Mucosa of stomach (tissue), 1 donor: ENCODE data around the gene HGF.
A peak's percentile ranks its signal among the peaks of the same experiment; 100 is the strongest.
"Not testable (repeated sequence)": the region's sequence is repeated elsewhere in the genome, so short reads cannot be mapped to it uniquely, and the experiment has no call there.

ENCODE experiments used
- H3K27me3 ChIP-seq: one replicate; pipeline ENCODE4 v1.7.0; 2013; ENCODE audit warnings: mild to moderate bottlenecking, low read length; ENCODE audit not compliant: control insufficient read depth, insufficient read depth
- H3K36me3 ChIP-seq: one replicate; pipeline ENCODE4 v1.7.0; 2013; ENCODE audit warnings: low read length; ENCODE audit not compliant: control insufficient read depth, insufficient read depth
- H3K4me1 ChIP-seq: one replicate; pipeline ENCODE4 v1.7.0; 2013; ENCODE audit warnings: mild to moderate bottlenecking, low read length; ENCODE audit not compliant: control insufficient read depth, insufficient read depth
- H3K4me3 ChIP-seq: one replicate; pipeline ENCODE4 v1.7.0; 2013; ENCODE audit warnings: low read length
- H3K9ac ChIP-seq: one replicate; pipeline ENCODE4 v1.7.0; 2013; ENCODE audit warnings: mild to moderate bottlenecking, low read length, moderate library complexity
- H3K9me3 ChIP-seq: one replicate; pipeline ENCODE4 v1.7.0; 2013; ENCODE audit warnings: mild to moderate bottlenecking, low read length, moderate library complexity; ENCODE audit not compliant: control insufficient read depth
- donor health status: Pancreatic carcinoma.

The HGF gene

GRCh38 chr7:81769891-81770727, at the start of gene HGF:
TSS of gene HGF (minus strand) at chr7:81770047. CDS start at chr7:81769971, 76 bp downstream.
- no peaks in the 10 kb centered on the region for H3K9me3 ChIP-seq

GRCh38 chr7:81816312-81816711, 46.5 kb upstream of the HGF start:
- no peaks in the 10 kb centered on the region for H3K36me3 ChIP-seq
- H3K9me3 ChIP-seq: no peaks in the 10 kb centered on the region
- no peak overlapping the region for H3K9ac ChIP-seq

More at GRCh38 chr7:81769891-81770727, at the start of gene HGF:
- H3K4me3 ChIP-seq: no peak within 1 kb of the TSS
- H3K27me3 ChIP-seq: peaks cover 7% of the 10 kb centered on the region
- no peaks in the 10 kb centered on the region for H3K36me3 ChIP-seq
- peak within 1 kb of the TSS; percentile 22 for H3K9ac ChIP-seq
- peaks cover 3% of the 10 kb centered on the region for H3K4me1 ChIP-seq

GRCh38 chr7:81812866-81813476, 43.1 kb upstream of the HGF start:
- H3K4me1 ChIP-seq, H3K27me3 ChIP-seq, H3K4me3 ChIP-seq, H3K9ac ChIP-seq, H3K9me3 ChIP-seq, H3K36me3 ChIP-seq: not testable (repeated sequence)

More at GRCh38 chr7:81816312-81816711, 46.5 kb upstream of the HGF start:
- Histone ChIP-seq H3K27me3 (no peaks in the 10 kb centered on the region), H3K4me1 (peaks cover 4% of the 10 kb centered on the region), H3K4me3 (no peak overlapping the region)

- Histone ChIP-seq H3K9ac (no peak overlapping the region), H3K9me3 (no peaks in the 10 kb centered on the region), H3K27me3 (no peaks in the 10 kb centered on the region), H3K4me1 (peaks cover 4% of the 10 kb centered on the region), H3K36me3 (no peaks in the 10 kb centered on the region), H3K4me3 (no peak overlapping the region)
Observed at GRCh38 chr7:81811956-81812865, 42.4 kb upstream of the HGF start.

GRCh38 chr7:81810476-81811155, 40.8 kb upstream of the HGF start:
- no peak overlapping the region for H3K9ac ChIP-seq
- H3K36me3 ChIP-seq: no peaks in the 10 kb centered on the region
- no peaks in the 10 kb centered on the region for H3K27me3 ChIP-seq
- peaks cover 4% of the 10 kb centered on the region for H3K4me1 ChIP-seq
- no peaks in the 10 kb centered on the region for H3K9me3 ChIP-seq
- no peak overlapping the region for H3K4me3 ChIP-seq

GRCh38 chr7:81808310-81808709, 38.5 kb upstream of the HGF start:
- not testable (repeated sequence) for H3K4me1 ChIP-seq, H3K27me3 ChIP-seq, H3K4me3 ChIP-seq, H3K9ac ChIP-seq, H3K9me3 ChIP-seq, H3K36me3 ChIP-seq

- no peaks in the 10 kb centered on the region for H3K9me3 ChIP-seq
- no peak overlapping the region for H3K9ac ChIP-seq
- no peaks in the 10 kb centered on the region for H3K27me3 ChIP-seq
- no peaks in the 10 kb centered on the region for H3K36me3 ChIP-seq
- H3K4me3 ChIP-seq: no peak overlapping the region
- H3K4me1 ChIP-seq: no peaks in the 10 kb centered on the region
Observed at GRCh38 chr7:81803267-81803666, 33.4 kb upstream of the HGF start.

- Histone ChIP-seq H3K9ac (no peak overlapping the region), H3K36me3 (no peaks in the 10 kb centered on the region), H3K9me3 (no peaks in the 10 kb centered on the region), H3K27me3 (no peaks in the 10 kb centered on the region), H3K4me1 (no peaks in the 10 kb centered on the region), H3K4me3 (no peak overlapping the region)
Observed at GRCh38 chr7:81802251-81802650, 32.4 kb upstream of the HGF start.

GRCh38 chr7:81801532-81801931, 31.7 kb upstream of the HGF start:
- no peak overlapping the region for H3K4me3 ChIP-seq
- H3K27me3 ChIP-seq: no peaks in the 10 kb centered on the region
- no peaks in the 10 kb centered on the region for H3K9me3 ChIP-seq
- no peak overlapping the region for H3K9ac ChIP-seq
- no peaks in the 10 kb centered on the region for H3K4me1 ChIP-seq
- no peaks in the 10 kb centered on the region for H3K36me3 ChIP-seq

- no peak overlapping the region for H3K4me3 ChIP-seq
- H3K27me3 ChIP-seq: no peaks in the 10 kb centered on the region
- no peak overlapping the region for H3K9ac ChIP-seq
- H3K9me3 ChIP-seq: no peaks in the 10 kb centered on the region
- H3K4me1 ChIP-seq: no peaks in the 10 kb centered on the region
- H3K36me3 ChIP-seq: no peaks in the 10 kb centered on the region
Observed at GRCh38 chr7:81791568-81792518, 22.0 kb upstream of the HGF start.

- Histone ChIP-seq H3K4me3 (no peak overlapping the region), H3K9me3 (no peaks in the 10 kb centered on the region)
Observed at GRCh38 chr7:81790686-81791085, 20.8 kb upstream of the HGF start.

More at GRCh38 chr7:81790686-81791085, 20.8 kb upstream of the HGF start:
- Histone ChIP-seq H3K36me3 (no peaks in the 10 kb centered on the region), H3K4me1 (no peaks in the 10 kb centered on the region), H3K27me3 (no peaks in the 10 kb centered on the region), H3K9ac (no peak overlapping the region)
